ENCODE data around the gene ADCY4. TPM values are rescaled to one million over a fixed set of nuclear protein-coding genes. Genes with fewer than 3 reads are reported as not detected.

ADCY4 gene
- total and polyA plus RNA-seq, 10 of the 15 experiments (the other 5 are each of a cell fraction or from before 2014, with no cell fraction given), result 0.05 to 0.87 (median 0.21) TPM; not detected in 1

- in situ Hi-C loops (cut with MboI), result no loop called here
- H3K4me3 ChIP-seq, result no peak overlapping the region
- H3K27ac ChIP-seq (ENCODE audit: control insufficient read depth, insufficient read depth), result no peak overlapping the region
- H3K4me2 ChIP-seq (ENCODE audit: control insufficient read depth, insufficient read depth), result no peak overlapping the region
- H3K4me1 ChIP-seq (ENCODE audit: control insufficient read depth, insufficient read depth, low read length), result no peaks in the 10 kb centered on the region
- no peak for DNase-seq (ENCODE audit: low read depth, low spot score)
- H3K9ac ChIP-seq (ENCODE audit: control insufficient read depth, insufficient read depth, low read length), result no peak overlapping the region
- intact Hi-C loops (cut with micrococcal nuclease; ENCODE audit: unreplicated experiment), result no loop called here
- no peaks in the 10 kb centered on the region for H3K36me3 ChIP-seq (ENCODE audit: control insufficient read depth in 2 of 2, insufficient read depth in 2 of 2, low read length in 1 of 2)
- no peak for FAIRE-seq
- no peaks in the 10 kb centered on the region for H4K20me1 ChIP-seq (ENCODE audit: control insufficient read depth, insufficient read depth)
- H3K79me2 ChIP-seq (ENCODE audit: control insufficient read depth, insufficient read depth, low read length), result no peaks in the 10 kb centered on the region
- WGBS (ENCODE audit: insufficient coverage, insufficient replicate concordance, low lambda C conversion rate, missing lambda C conversion rate), result 0% methylated on average over 1 of the region's 4 CpGs
- ChIA-PET SMC1A (ENCODE audit: uncharacterized antibody, unreplicated experiment) (no interaction called here), POLR2A (no interaction called here), CTCF (interaction anchor here (0.5 to 7.7 kb wide), 4 partner anchors 20 to 86 kb away, joined by 3 to 79 read pairs (median 4); partner anchors contain the start of gene KHNYN), RAD21 (ENCODE audit: unreplicated experiment) (interaction anchor here (1.0 kb wide), 1 partner anchor 23 kb away, joined by 3 read pairs; no protein-coding TSS in a partner anchor)
- ATAC-seq, result no peak
- no TSS peak for BruUV-seq (replicated peaks)
- no peak overlapping the region for H2AFZ ChIP-seq (ENCODE audit: control insufficient read depth, low read depth, low read length)
- no peaks in the 10 kb centered on the region for H3K9me3 ChIP-seq (replicated peaks; ENCODE audit: control insufficient read depth, insufficient read depth, low read length)
- H3K27me3 ChIP-seq (replicated peaks in 1 of 2; ENCODE audit: control insufficient read depth in 2 of 2, insufficient read depth in 2 of 2, low read length in 1 of 2), result peaks cover 1 to 4% of the 10 kb centered on the region in 2 experiments; a peak in 3 of 4 replicates
- no peak for TF ChIP-seq RELB (IDR thresholded peaks at IDR 0.05; ENCODE audit: low read depth)
- no peak for TF ChIP-seq SKIL (IDR thresholded peaks at IDR 0.05; ENCODE audit: low read depth, poor library complexity, severe bottlenecking)
- TF ChIP-seq CTCF (IDR thresholded peaks at IDR 0.05 in 2 of 3, conservative IDR thresholded peaks at IDR 0.05 in 1 of 3; ENCODE audit: control insufficient read depth in 2 of 3, extremely low read depth in 1 of 3, insufficient read depth in 1 of 3, low read depth in 3 of 3, low read length in 3 of 3), result no peak
- no peak for TF ChIP-seq ESRRA (IDR thresholded peaks at IDR 0.05; ENCODE audit: low read length)
- TF ChIP-seq ETV6 (conservative IDR thresholded peaks at IDR 0.05 in 1 of 2, IDR thresholded peaks at IDR 0.05 in 1 of 2; ENCODE audit: borderline replicate concordance in 1 of 2, low read depth in 1 of 2), result no peak
- TF ChIP-seq ZBED1 (IDR thresholded peaks at IDR 0.05; ENCODE audit: borderline replicate concordance), result no peak
- no peak for TF ChIP-seq NKRF (conservative IDR thresholded peaks at IDR 0.05)
- no peak for TF ChIP-seq FOXM1 (IDR thresholded peaks at IDR 0.05; ENCODE audit: low read depth, low read length)
- TF ChIP-seq HDAC6 (IDR thresholded peaks at IDR 0.05; ENCODE audit: unreplicated experiment), result no peak
- no peak for TF ChIP-seq STAT3 (IDR thresholded peaks at IDR 0.05; ENCODE audit: low read depth, low read length)
- no peak for TF ChIP-seq E2F8 (IDR thresholded peaks at IDR 0.05; ENCODE audit: low read depth, partially characterized antibody)
These were observed 21.3 kb upstream of the ADCY4 start for GRCh38 chr14:24356208-24356607.
